ENCODE data around the gene MYL10. TPM values are rescaled to one million over a fixed set of nuclear protein-coding genes. Genes with fewer than 3 reads are reported as not detected.

The MYL10 gene
- polyA plus RNA-seq, 1 of the 3 experiments (the other 2 are of a cell fraction), result not detected

GRCh38 chr7:101575168-101575567, 53.9 kb downstream of the MYL10 start:
- no peaks in the 10 kb centered on the region for H3F3A ChIP-seq (replicated peaks; ENCODE audit: insufficient read depth)
- no peak for TF ChIP-seq ZBTB33 (IDR thresholded peaks at IDR 0.05; ENCODE audit: borderline replicate concordance, low read depth)
- TF ChIP-seq POLR2AphosphoS5 (IDR thresholded peaks at IDR 0.05; ENCODE audit: low read depth, low read length), result no peak
- no peak for TF ChIP-seq RFX5 (IDR thresholded peaks at IDR 0.05; ENCODE audit: low read length)
- no peak for TF ChIP-seq MXI1 (IDR thresholded peaks at IDR 0.05; ENCODE audit: low read depth, low read length)
- TF ChIP-seq RCOR1 (IDR thresholded peaks at IDR 0.05; ENCODE audit: low read length), result no peak
- no peak for TF ChIP-seq GATA2 (CRISPR knock-in tag; IDR thresholded peaks at IDR 0.05)
- TF ChIP-seq FOSL2 (IDR thresholded peaks at IDR 0.05; ENCODE audit: borderline replicate concordance, low read depth), result no peak
- no peak for TF ChIP-seq JUND (IDR thresholded peaks at IDR 0.05)
- no peak for TF ChIP-seq ELF1 (IDR thresholded peaks at IDR 0.05)
- TF ChIP-seq SIN3A (IDR thresholded peaks at IDR 0.05; ENCODE audit: borderline replicate concordance, low read depth, low read length), result no peak
- TF ChIP-seq, protein P1, sequence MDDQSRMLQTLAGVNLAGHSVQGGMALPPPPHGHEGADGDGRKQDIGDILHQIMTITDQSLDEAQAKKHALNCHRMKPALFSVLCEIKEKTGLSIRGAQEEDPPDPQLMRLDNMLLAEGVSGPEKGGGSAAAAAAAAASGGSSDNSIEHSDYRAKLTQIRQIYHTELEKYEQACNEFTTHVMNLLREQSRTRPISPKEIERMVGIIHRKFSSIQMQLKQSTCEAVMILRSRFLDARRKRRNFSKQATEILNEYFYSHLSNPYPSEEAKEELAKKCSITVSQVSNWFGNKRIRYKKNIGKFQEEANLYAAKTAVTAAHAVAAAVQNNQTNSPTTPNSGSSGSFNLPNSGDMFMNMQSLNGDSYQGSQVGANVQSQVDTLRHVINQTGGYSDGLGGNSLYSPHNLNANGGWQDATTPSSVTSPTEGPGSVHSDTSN (IDR thresholded peaks at IDR 0.05), result no peak
- TF ChIP-seq FOXJ3 (CRISPR knock-in tag; IDR thresholded peaks at IDR 0.05), result no peak
- 45% methylated on average over 2 of the region's 2 CpGs for WGBS (ENCODE audit: low lambda C conversion rate)
- no peak for DNase-seq
- H2AFZ ChIP-seq (ENCODE audit: low read depth), result no peak overlapping the region
- H3K79me2 ChIP-seq (ENCODE audit: insufficient read depth), result no peaks in the 10 kb centered on the region
- no peaks in the 10 kb centered on the region for H3K4me1 ChIP-seq (ENCODE audit: control insufficient read depth in 1 of 2, insufficient read depth in 2 of 2, low read depth in 1 of 2, low read length in 1 of 2)
- no peaks in the 10 kb centered on the region for H4K20me1 ChIP-seq (ENCODE audit: insufficient read depth)
- CTCF ChIA-PET, result interaction anchor here (1.1 kb wide), 1 partner anchor 32 kb away, joined by 4 read pairs; no protein-coding TSS in a partner anchor
- POLR2A ChIA-PET, result no interaction called here
- H3K4me3 ChIP-seq (ENCODE audit: low read depth in 2 of 2, low read length in 1 of 2), result no peak overlapping the region
- no peak overlapping the region for H3K4me2 ChIP-seq
- H3K9me3 ChIP-seq, result peaks cover 6% of the 10 kb centered on the region; the same call in 1 of the 2 replicates
- peaks cover 7% of the 10 kb centered on the region; the same call in 1 of the 2 replicates for H3K27me3 ChIP-seq (ENCODE audit: insufficient read depth)
- H3K36me3 ChIP-seq (replicated peaks in 1 of 2; ENCODE audit: control insufficient read depth in 1 of 2, insufficient read depth in 2 of 2, low read length in 1 of 2), result no peaks in the 10 kb centered on the region
- no peak overlapping the region for H3K27ac ChIP-seq (ENCODE audit: low read depth in 2 of 2, low read length in 1 of 2)
- H3K9ac ChIP-seq, result no peak overlapping the region
- H3K9me2 ChIP-seq, result no peaks in the 10 kb centered on the region

DNA sequence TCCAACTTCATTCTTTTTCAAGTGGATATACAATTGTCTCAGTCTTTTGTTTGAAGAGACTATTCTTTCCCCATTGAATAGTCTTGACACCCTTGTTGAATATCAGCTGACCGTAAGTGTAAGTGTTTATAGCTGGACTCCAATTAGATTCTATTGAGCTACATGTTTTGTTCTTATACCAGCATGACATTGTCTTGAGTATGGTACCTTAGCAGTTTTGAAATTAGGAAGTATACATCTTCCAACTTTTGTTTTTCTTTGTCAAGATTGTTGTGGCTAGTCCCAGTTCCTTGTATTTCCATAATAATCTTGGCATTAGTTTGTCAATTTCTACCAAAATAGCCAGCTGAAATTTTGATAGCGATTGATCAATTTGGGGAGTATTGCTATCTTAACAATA, 56.9 kb downstream of the MYL10 start:
- peaks cover 7% of the 10 kb centered on the region; the same call in 1 of the 2 replicates for H3K27me3 ChIP-seq (ENCODE audit: insufficient read depth)
- DNase-seq, result no peak
- no peaks in the 10 kb centered on the region for H3K36me3 ChIP-seq (replicated peaks in 1 of 2; ENCODE audit: control insufficient read depth in 1 of 2, insufficient read depth in 2 of 2, low read length in 1 of 2)
- ChIA-PET CTCF (interaction anchor here (1.8 kb wide), 1 partner anchor 31 kb away, joined by 7 read pairs; no protein-coding TSS in a partner anchor), POLR2A (interaction anchor here (0.6 kb wide), 1 partner anchor 29 kb away, joined by 3 read pairs; no protein-coding TSS in a partner anchor)
- peaks cover 6% of the 10 kb centered on the region; the same call in 1 of the 2 replicates for H3K9me3 ChIP-seq
- H3K27ac ChIP-seq (ENCODE audit: low read depth in 2 of 2, low read length in 1 of 2), result no peak overlapping the region
- no peaks in the 10 kb centered on the region for H4K20me1 ChIP-seq (ENCODE audit: insufficient read depth)
- no peak overlapping the region for H3K4me2 ChIP-seq
- no peaks in the 10 kb centered on the region for H3K9me2 ChIP-seq
- 55% methylated on average over 2 of the region's 2 CpGs for WGBS (ENCODE audit: low lambda C conversion rate)
- H3K79me2 ChIP-seq (ENCODE audit: insufficient read depth), result no peaks in the 10 kb centered on the region
- no peak overlapping the region for H2AFZ ChIP-seq (ENCODE audit: low read depth)
- H3K4me3 ChIP-seq (ENCODE audit: low read depth in 2 of 2, low read length in 1 of 2), result no peak overlapping the region
- no peak overlapping the region for H3K9ac ChIP-seq
- no peaks in the 10 kb centered on the region for H3K4me1 ChIP-seq (ENCODE audit: control insufficient read depth in 1 of 2, insufficient read depth in 2 of 2, low read depth in 1 of 2, low read length in 1 of 2)
- H3F3A ChIP-seq (replicated peaks; ENCODE audit: insufficient read depth), result no peaks in the 10 kb centered on the region
- no peak for TF ChIP-seq NRF1 (IDR thresholded peaks at IDR 0.05; ENCODE audit: low read depth, low read length)
- TF ChIP-seq SMC3 (IDR thresholded peaks at IDR 0.05; ENCODE audit: low read depth, low read length), result no peak
- TF ChIP-seq JUND (IDR thresholded peaks at IDR 0.05), result no peak
- no peak for TF ChIP-seq RFX5 (IDR thresholded peaks at IDR 0.05; ENCODE audit: low read length)
- TF ChIP-seq, protein P2, sequence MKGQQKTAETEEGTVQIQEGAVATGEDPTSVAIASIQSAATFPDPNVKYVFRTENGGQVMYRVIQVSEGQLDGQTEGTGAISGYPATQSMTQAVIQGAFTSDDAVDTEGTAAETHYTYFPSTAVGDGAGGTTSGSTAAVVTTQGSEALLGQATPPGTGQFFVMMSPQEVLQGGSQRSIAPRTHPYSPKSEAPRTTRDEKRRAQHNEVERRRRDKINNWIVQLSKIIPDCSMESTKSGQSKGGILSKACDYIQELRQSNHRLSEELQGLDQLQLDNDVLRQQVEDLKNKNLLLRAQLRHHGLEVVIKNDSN (IDR thresholded peaks at IDR 0.05; ENCODE audit: borderline replicate concordance, low read depth), result no peak
- no peak for TF ChIP-seq FOSL2 (IDR thresholded peaks at IDR 0.05; ENCODE audit: borderline replicate concordance, low read depth)
- TF ChIP-seq RXRA (IDR thresholded peaks at IDR 0.05; ENCODE audit: borderline replicate concordance, low read depth), result no peak
- TF ChIP-seq ELF1 (IDR thresholded peaks at IDR 0.05), result no peak
- TF ChIP-seq POLR2AphosphoS5 (IDR thresholded peaks at IDR 0.05; ENCODE audit: low read depth, low read length), result no peak
- no peak for TF ChIP-seq EZH2phosphoT487 (IDR thresholded peaks at IDR 0.05; ENCODE audit: borderline replicate concordance, low read depth)
- TF ChIP-seq MXI1 (IDR thresholded peaks at IDR 0.05; ENCODE audit: low read depth, low read length), result no peak
- no peak for TF ChIP-seq ZBTB33 (IDR thresholded peaks at IDR 0.05; ENCODE audit: borderline replicate concordance, low read depth)
- TF ChIP-seq YY1 (IDR thresholded peaks at IDR 0.05; ENCODE audit: low read depth), result no peak
- no peak for TF ChIP-seq USF2 (IDR thresholded peaks at IDR 0.05; ENCODE audit: borderline replicate concordance, low read depth, low read length)
